ENCODE results near the gene CACNG3.

GRCh38 chr16:24291932-24292331 lies 35.8 kb downstream of the CACNG3 start:
- no peak for TF ChIP-seq CTCF (IDR thresholded peaks at IDR 0.05; ENCODE audit: poor library complexity, severe bottlenecking)
- no peak for TF ChIP-seq EP300 (conservative IDR thresholded peaks at IDR 0.05; ENCODE audit: poor library complexity, severe bottlenecking)
- no peak for TF ChIP-seq RAD21 (conservative IDR thresholded peaks at IDR 0.05)
- TF ChIP-seq SMC3 (conservative IDR thresholded peaks at IDR 0.05; ENCODE audit: poor library complexity): no peak
- no peak for TF ChIP-seq EZH2 (IDR thresholded peaks at IDR 0.05; ENCODE audit: borderline replicate concordance, insufficient read depth, low read length, poor library complexity, severe bottlenecking)

Measured in neural cell (in vitro differentiated cells).